ENCODE results near the gene NMRAL1.

Gene NMRAL1

DNA sequence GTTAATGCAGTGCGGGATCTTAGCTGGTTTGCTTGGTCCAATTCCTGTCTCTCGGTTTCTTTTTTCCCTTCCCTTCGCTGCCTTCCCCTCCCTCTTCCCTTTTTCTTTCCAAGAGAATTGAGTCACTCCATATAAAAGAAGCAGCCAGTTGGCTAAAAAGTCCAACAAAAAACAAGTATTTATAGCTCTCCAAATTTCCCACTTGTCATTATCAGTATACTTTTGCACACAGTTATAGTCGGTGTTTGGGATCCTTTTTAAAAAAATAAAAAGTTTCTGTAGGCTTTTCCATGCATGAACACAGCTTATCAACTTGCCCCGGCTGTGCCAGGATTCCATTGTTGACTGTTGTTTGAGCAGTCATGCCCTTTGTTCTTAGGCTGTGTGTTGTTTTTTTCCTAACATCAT lies 26.6 kb upstream of the NMRAL1 start:
- DNase-seq: no peak

DNA sequence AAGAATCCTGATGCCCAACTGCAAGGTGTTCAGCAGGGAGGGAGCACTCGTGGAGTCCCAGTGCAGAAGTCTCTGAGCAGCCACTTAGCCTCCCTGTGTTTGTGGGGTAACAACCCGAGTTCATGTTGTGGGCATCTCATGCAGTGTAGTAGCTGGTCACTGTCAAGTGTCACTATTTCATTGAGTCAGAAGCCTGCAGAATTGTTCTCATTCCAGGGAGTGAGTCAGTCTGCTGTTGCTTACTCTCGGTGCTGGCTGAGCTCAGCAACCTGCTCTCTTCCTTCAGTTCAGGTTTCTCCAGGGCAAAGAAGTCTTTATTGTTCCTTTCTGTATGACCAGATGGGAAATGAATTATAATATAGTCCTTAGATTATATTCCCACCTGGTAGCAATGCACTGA lies 25.8 kb upstream of the NMRAL1 start:
- DNase-seq: no peak

DNA sequence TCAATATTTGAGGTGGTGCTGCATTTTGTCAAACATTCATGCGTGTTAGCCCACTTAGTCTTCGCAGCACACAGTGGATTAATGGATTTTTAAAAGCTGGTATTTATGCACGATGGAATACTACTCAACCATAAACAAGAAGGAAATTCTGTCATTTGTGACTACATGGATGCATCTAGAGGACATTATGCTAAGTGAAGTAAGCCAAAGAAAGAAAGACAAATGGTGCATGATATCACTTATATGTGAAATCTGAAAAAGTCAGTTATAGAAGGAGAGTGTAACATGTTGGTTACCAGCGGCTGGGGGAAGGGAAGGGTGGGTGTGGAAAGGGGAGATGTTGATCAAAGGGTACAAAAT lies 24.8 kb upstream of the NMRAL1 start:
- no peak for DNase-seq

DNA sequence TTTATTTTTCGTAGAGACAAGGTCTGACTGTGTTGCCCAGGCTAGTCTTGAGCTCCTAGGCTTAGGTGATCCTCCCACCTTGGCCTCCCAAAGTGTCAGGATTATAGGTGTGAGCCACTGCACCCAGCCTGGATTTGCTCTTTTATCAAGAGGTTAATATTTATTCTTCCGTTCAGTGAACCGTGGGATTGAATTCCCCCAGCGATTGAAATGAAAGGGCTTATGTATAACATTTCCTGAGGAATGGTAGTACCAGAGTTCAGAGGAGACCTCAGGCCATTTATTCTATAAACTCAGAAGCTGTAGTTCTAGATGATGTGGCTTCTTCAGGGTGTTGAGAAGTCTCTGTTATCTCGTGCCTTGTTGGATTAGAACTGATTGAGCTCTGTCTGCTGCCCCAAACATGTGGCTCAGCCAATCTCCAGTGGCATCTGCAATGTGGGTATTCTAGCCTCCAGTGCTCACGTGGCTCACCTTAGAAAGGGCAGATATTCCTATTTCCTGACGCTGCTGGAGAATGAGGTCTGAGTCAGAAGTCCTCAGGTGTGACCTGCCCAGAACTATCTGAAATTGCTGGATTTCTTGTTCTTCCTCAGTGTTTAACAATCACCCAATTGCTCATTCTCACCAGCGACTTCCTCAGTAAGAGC lies 24.2 kb upstream of the NMRAL1 start:
- no peak for DNase-seq

DNA sequence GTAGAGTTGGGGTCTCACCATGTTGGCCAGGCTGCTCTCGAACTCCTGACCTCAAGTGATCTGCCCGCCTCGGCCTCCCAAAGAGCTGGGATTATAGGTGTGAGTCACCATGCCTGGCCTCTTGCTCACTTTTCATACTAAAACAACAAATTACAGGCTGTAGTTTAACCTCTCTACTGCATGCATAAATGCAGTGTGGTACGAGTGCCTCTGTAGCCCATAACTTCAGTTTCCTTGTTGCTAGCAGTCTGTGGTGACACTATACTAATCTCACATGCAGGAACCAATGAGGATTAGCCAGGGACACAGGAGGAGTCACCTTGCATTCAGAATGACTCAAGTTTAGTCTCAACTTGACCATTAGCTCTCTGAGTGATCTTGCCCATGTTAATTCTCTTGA lies 21.9 kb upstream of the NMRAL1 start:
- no peak for DNase-seq

DNA sequence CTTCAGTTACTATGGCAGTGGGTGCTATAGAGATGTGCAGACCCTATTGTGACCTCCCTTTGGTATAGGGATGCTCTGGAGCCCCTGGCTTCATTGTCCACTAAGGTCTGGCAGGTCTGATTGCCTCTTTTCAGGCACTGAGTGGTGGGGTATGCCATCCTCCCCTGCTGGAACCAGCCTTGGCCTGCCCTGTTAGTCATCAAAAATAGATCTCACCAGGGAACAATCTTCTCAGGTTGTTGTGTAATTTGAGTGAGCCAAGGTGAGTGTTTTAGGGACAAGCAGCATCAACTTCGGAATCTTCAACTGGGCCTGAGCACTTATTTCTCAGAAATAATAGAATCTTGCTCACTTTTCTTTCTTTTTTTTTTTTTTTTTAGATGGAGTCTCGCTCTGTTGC lies 21.3 kb upstream of the NMRAL1 start:
- DNase-seq: no peak

DNA sequence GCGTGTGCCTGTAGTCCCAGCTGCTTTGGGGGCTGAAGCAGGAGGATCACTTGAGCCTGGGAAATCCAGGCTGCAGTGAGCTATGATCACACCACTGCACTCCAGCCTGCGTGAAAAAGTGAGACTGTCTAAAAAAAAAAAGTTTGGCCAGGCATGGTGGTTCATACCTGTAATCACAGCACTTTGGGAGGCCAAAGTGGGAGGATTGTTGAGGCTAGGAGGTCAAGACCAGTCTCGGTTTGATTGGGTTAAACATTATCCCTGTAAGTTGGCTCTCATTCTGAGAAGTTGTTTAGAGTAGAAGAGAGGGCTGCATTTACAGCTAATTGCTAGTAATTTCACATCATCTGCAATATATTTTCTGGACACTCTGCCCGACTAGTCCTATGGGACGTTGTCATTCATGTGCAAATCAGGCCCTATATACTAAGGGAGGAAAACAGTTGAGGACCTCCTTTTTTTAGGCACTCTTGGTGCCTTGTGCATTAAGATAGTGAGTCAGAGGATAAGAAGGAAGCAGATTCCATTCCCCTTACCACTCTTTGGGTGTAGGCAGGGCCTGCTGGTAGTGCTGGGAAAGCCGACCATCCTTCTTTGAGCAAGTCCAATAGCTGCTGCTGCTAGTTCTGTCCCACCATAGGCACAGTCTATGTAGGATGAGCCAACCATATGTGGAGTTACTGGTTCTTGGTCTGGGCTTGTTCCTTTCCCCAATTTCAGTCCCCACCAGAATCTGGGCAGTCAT lies 20.5 kb upstream of the NMRAL1 start:
- no peak for DNase-seq

DNA sequence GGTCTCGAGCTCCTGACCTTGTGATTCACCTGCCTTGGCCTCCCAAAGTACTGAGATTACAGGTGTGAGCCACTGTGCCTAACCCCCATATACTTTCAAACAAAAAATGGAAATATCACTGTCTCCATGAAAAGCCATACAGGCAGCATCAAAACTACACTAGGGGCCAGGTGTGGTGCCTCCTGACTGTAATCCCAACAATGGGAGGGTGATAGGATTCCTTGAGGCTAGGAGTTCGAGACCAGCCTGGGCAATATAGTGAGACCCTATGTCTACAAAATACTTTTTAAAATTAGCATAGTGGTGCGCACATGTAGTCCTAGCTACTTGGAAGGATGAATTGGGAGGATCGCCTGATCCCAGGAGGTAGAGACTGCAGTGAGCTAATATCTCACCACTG lies 17.5 kb upstream of the NMRAL1 start:
- no peak for DNase-seq

DNA sequence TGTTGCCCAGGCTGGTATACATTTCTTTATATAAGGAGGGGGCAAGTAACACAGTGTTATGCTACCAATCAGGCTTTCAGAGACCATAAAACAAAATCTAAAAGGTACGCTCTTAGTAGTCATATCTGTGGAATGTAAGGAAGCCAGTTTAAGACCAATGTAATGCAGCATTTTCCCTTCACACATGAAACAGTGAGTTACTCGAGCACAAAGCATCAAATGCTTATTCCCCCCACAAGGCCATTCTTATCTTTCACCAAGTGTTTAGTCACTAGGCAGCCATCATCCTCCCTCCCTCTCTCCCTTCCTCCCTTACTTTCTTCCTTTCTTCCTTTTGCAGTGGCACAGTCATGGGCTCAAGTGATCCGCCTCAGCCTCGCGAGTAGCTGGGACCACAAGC lies 14.6 kb upstream of the NMRAL1 start:
- DNase-seq: no peak

DNA sequence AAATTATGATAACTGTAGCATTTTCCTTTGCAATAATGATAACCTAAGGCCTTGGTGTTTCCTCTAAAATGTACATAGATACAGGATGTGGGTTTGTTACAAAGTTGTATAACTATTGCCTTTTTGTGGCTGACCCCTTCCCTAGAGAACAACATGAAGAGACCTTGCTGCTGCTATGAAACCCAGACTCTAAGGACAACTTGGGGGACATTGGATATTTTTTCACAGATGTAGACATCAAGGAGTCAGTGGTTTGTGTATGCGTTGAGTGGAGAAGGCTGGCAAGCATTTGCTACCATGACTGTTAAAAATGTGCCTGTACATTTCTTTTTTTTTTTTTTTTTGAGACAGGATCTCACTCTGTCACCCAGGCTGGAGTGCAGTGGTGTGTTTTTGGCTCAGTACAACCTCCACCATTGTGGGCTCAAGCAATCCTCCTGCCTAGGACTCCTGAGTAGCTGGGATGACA lies 14.1 kb upstream of the NMRAL1 start:
- DNase-seq: no peak

DNA sequence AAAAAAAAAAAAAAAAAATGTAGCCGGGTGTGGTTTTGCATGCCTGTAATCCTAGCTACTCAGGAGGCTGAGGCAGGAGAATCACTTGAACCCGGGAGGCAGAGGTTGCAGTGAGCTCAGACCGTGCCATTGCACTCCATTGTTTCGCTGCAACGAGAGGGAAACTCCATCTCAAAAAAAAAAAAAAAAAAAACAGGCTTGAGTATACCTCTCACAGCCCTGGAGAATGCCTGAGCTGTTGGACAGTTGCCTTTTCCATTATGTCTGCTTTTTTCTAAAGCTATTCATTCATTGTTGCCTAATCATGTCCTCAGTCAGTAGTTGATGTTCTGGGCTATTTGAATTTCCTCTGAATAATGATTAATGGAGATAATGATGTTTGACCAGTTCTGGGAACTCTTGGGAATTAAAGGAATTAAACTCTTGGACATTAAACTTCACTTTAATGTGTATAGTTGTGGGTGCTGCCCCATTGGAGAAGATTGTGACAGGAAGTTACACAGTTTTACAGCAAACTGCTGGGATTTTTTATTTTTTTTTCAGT lies 13.6 kb upstream of the NMRAL1 start:
- no peak for DNase-seq

DNA sequence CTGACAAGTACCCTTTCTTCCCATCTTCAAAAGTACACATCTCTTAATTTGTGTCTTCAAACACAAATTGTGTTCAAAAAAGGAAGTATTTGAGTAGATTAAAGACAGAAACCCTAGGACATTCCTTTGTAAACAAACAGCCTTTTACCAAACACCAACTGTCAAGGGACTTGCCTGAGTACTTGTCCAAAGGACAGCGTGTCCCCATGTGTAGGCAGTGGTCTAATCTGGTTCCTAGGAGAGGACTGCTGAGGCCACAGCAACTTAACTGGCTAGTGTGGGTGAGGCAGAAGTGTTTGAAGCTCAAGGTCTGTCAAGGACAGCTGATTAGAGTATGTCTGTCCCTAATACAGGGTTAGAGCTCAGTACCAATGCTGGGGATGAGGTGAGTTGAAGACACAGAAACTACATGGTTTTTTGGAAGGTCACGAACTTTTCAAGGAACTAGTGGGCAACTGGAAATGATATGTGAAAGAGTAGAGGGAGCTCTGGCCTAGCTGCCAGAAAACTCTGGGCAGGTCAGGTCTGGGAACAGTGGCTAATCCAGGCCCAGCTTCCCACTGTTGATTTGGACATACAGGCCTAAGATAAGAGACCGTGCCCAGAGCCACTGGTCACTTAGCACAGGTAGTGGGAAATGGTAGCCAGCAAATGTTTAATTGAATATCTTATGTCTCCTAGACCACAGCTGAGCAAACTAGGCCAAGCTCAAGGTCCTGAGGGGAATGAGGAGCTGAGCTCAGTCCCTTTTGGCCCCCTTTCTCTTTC lies 11.9 kb upstream of the NMRAL1 start:
- DNase-seq: no peak

DNA sequence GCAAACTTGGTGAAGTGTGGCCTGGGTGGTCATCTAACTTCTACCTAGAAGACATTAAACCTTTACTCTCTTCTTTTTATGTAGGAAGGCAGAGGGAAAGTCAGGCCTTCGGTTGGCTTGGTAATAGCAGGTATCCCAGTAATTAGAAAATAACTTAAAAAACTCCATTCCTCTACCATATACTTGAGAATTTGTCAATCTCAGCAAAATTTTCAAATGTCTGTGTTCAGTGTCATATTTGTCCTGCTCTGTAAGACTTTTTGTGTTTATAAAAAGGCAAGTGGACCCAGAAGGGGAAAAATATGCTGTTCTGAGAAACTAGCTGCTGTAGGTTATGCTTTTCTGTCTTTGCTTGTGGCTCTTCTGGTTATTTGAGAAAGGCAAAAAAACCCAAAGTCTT lies 7.5 kb upstream of the NMRAL1 start:
- DNase-seq: no peak

DNA sequence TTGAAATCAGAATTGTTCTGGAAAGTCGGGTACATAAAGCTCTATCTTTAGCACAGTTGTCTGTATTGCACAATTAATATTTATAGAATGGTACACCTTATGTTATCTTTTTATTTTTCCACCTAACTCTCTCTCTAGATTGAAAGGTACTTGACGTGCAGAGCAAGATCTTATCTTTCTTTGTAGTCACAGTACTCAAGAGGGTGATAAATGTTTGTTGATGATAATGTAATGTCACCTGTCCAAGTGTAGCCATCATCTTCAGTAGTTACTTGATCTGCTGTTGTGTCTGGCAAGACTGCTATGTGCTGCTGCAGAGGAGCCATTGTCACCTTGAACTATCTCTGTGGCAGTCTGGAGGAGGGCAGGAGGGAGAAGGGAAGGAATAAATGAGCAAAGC lies 7.1 kb upstream of the NMRAL1 start:
- DNase-seq: no peak

DNA sequence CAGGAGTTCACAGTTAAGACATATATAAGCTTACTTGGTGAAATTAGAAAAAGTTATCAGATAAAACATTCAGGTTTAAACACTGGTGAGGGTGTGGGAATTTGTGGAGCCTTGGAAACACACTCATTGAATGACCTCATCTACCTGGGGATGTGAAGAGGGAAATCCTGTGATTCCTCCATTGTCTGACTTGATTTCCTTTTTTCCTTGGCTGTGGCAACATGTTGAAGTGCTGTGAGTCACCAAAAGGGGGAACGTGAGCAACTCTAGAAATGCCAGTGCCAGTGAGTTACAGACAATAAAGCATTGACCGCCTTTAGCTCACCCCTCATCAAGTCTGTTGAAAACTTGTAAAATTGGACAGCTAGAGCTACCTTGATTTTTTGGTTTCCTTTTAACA lies 3.5 kb upstream of the NMRAL1 start:
- no peak for DNase-seq

DNA sequence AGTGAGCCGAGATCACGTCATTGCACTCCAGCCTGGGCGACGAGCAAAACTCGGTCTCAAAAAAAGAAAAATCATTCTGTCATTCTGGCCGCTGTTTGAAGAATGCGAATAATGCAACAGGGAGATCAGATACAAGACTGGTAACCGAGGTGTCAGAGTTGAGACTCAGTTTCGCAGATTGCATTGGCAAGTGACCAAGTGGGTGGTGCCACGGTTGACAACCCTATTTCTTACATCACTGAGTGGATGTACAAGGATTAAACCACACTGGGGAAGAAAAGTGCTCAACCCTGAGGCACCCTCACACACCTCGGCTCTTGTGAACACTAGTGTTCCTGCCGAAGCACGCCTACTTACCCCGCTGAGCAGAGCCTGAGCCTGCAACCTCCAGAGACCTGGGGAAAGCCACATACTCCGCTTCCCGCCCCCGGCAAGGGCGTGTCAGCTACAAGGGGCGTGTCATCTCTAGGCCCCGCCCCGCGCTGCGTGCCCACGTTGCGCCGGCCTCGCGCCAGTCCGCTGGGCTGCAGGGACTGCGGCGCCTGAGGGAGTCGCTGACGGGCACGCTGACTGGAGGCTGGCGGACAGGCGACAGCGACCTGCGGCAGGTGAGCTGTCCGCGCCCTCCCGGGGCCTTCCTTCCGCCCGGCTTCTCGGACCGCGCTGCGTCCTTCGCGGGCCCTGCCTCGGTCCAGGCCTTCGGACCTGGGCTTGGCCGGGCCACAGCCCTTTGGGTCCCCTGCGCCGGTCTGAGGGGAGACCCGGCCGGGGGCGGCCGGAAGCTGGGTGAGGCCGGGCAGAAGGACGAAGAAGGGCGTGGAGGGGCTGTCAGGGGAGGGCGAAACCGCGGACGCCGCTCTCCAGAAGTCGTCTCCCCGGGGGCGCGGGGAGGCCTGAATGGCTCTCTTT lies 1.7 kb upstream of the NMRAL1 start, which contains the start of gene HMOX2:
TSS of gene HMOX2 (plus strand) at position 519 of the 909 bp plus-strand sequence. CDS start 29,127 bp downstream, outside the sequence.
- peak; percentile 70 for DNase-seq

DNA sequence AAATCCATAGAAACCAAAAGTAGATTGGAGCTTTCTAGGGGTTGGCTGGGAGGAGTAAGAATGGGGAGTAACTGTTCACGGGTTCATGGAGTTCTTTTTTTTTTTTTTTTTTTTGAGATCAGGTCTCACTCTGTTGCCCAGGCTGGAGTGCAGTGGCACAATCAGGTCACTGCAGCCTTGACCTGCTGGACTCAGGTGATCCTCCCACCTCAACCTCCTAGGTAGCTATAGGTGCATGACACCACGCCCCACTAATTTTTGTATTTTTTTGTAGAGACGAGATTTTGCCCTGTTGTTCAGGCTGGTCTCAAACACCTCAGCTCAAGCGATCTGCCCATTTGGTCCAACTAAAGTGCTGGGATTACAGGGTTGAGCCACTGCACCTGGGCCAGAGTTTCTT lies 1.5 kb downstream of the NMRAL1 start:
- DNase-seq: no peak

DNA sequence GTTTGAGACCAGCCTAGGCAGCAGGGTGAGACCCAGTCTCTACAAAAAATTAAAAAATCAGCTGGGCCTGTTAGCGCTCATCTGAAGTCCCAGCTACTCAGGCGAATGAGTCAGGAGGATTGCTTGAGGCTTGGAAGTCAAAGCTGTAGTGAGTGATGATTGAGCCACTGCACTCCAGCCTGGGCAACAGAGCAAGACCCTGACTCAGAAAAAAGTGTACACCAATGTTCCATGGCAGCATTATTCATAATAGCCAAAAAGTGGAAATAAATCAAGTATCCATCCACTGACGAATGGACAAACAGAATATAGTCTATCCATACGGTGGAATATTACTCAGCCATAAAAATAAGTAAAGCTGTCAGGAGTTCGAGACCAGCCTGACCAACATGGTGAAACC lies 2.6 kb downstream of the NMRAL1 start:
- DNase-seq: no peak

DNA sequence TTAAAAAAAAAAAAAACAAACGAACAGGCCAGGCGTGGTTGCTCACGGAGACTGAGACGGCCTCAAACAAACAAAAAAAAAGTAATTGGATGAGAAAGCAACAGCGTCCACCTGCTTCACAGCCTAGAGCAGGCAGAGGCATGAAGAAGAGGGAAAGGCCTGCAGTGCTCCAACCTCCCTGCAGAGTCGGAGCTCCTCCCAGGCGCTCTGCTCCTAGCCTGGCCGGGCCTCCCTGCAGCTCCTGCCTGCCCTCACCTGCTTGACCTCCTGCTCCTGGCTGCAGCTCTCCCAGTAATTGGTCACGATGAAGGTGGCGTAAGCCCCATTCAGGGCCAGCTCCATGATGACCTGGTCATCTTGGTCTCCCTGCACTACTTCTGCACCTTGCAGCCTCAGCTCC lies 5.5 kb downstream of the NMRAL1 start:
- DNase-seq: no peak

DNA sequence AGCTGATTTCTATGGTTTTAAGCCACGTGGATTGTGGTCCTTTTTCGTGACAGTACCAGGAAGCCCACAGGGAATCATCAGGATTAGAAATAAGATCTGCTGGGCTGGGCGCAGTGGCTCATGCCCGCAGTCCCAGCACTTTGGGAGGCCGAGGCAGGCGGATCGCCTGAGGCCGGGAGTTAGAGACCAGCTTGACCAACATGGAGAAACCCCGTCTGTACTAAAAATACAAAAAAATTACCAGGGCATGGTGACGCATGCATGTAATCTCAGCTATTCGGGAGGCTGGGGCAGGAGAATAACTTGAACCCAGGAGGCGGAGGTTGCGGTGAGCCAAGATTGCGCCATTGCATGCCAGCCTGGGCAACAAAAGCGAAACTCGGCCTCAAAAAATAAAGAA lies 6.5 kb downstream of the NMRAL1 start:
- no peak for DNase-seq

DNA sequence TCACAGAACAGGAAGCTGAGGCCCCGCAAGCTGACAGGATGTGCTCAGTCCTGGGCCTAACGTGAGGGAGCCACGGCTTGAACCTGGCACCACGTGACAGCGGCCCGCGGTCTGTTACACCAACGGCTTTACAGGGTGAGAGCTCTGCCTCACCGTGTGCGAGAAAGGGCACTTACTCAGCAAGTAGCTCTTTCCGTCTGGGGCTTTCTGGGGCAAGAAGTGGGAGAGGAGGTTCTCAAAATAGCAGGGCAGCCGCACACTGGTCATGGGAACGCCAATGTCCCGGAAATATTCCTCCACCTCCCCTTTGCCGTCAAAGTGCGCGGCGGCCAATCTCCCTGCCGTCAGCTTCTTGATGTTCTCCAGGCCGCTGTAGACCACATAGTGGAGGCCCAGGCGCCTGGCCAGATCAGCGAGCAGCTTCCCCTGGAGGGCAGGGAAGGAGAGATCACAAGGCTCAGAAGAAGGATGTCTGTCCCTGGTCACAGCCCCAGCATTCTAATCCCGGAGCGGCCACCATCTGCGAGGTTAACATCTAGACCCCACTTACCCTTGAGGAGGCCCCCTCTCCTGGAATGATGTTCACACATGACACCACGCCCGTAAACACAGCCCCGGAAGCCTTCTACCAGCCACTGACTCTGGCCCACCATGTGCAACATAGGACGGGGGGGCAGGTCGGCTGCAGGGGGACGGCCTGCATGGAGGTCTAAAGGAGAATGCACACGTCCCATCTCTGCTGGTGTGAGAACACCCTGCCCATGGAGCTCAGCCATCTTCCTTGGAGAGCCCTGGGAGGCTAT lies 8.2 kb downstream of the NMRAL1 start:
- DNase-seq: no peak

Data from NCI-H748 treated with DMSO at 0.1 percent for 48 hours (cell line).